Mesenteric fat pad (tissue), 1 donor: ENCODE data around the gene TWIST1. TPM values are rescaled to one million over a fixed set of nuclear protein-coding genes. Genes with fewer than 3 reads are reported as not detected.

Experiments used
- DNase-seq: peaks from one replicate; pipeline ENCODE4 v3.0.0-alpha.2; 2020; ENCODE audit warnings: low spot score
- total RNA-seq: library from RNA; stranded (reverse); fragmentation: NEBNext Ultra II Directional; extraction: Animal tissue kit (Norgen Biotek cat#: 25700); gene quantifications from one replicate; pipeline ENCODE4 v1.2.1, GENCODE V29; 2021
- donor health status: DM: yes; HTN: yes; CAD: no.

The TWIST1 gene
- total RNA-seq, 1 donor from 2014 or later, result 7.1 TPM

GRCh38 chr7:19113855-19114550 is 3.4 kb downstream of the TWIST1 start:
- DNase-seq, result no peak

- no peak for DNase-seq
Observed at GRCh38 chr7:19113002-19113350, 4.5 kb downstream of the TWIST1 start.

GRCh38 chr7:19112274-19113001 is 5.0 kb downstream of the TWIST1 start:
- no peak for DNase-seq

GRCh38 chr7:19111474-19112273 is 5.8 kb downstream of the TWIST1 start:
- DNase-seq, result no peak

GRCh38 chr7:19110776-19111175 is 6.7 kb downstream of the TWIST1 start:
- DNase-seq, result no peak

- DNase-seq, result no peak
Observed at GRCh38 chr7:19110026-19110730, 7.3 kb downstream of the TWIST1 start.

- DNase-seq, result no peak
Observed at GRCh38 chr7:19109000-19109946, 8.2 kb downstream of the TWIST1 start.

- no peak for DNase-seq
Observed at GRCh38 chr7:19107356-19108146, 9.9 kb downstream of the TWIST1 start.

GRCh38 chr7:19107081-19107355 is 10.4 kb downstream of the TWIST1 start:
- DNase-seq, result no peak

- no peak for DNase-seq
Observed at GRCh38 chr7:19106241-19107080, 11.0 kb downstream of the TWIST1 start.

GRCh38 chr7:19105546-19105945 is 11.9 kb downstream of the TWIST1 start:
- no peak for DNase-seq

- no peak for DNase-seq
Observed at GRCh38 chr7:19104811-19105210, 12.6 kb downstream of the TWIST1 start.

- no peak for DNase-seq
Observed at GRCh38 chr7:19102884-19103283, 14.6 kb downstream of the TWIST1 start.

- DNase-seq, result no peak
Observed at GRCh38 chr7:19101909-19102308, 15.5 kb downstream of the TWIST1 start.

GRCh38 chr7:19101472-19101871 is 16.0 kb downstream of the TWIST1 start:
- DNase-seq, result no peak

GRCh38 chr7:19099924-19100323 is 17.5 kb downstream of the TWIST1 start:
- DNase-seq, result no peak

- no peak for DNase-seq
Observed at GRCh38 chr7:19099194-19099593, 18.2 kb downstream of the TWIST1 start.

GRCh38 chr7:19098510-19098909 is 18.9 kb downstream of the TWIST1 start:
- DNase-seq, result no peak
